COLO668 (cell line): ENCODE data around the gene ASB6.

Experiments used
- DNase-seq: peaks from one replicate; lab custom pipeline; 2025; ENCODE audit not compliant: unreplicated experiment; lab: John Stamatoyannopoulos, UW

ASB6 gene, protein sequence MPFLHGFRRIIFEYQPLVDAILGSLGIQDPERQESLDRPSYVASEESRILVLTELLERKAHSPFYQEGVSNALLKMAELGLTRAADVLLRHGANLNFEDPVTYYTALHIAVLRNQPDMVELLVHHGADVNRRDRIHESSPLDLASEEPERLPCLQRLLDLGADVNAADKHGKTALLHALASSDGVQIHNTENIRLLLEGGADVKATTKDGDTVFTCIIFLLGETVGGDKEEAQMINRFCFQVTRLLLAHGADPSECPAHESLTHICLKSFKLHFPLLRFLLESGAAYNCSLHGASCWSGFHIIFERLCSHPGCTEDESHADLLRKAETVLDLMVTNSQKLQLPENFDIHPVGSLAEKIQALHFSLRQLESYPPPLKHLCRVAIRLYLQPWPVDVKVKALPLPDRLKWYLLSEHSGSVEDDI

GRCh38 chr9:129641750-129642585 is at the start of gene ASB6:
Gene ASB6 (minus strand): TSS chr9:129642151. CDS start chr9:129641999, 152 bp downstream.
- DNase-seq, result peak; percentile 91

GRCh38 chr9:129688285-129689043 is 46.5 kb upstream of the ASB6 start:
- no peak for DNase-seq

DNA sequence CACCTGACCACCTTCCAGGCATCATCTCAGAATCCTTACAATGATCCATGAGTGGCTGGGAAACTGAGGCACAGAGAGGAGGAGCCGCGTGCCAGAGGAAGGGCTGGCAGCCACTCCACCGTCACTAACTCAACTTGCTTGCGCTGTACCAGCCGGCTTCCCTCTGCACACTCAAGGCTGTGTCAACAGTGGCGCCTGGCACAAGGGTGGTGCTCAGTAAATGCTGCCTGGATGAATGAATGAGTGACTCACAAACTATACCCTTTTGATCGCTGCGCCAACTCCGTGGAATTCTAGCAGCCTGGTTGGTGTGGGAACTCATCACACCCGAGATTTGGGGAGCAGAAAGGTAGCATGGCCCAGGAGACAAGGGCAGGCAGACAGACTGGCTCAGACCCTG is 45.4 kb upstream of the ASB6 start:
- no peak for DNase-seq

- no peak for DNase-seq
Measured at GRCh38 chr9:129686736-129687135, 44.8 kb upstream of the ASB6 start.

GRCh38 chr9:129685933-129686259 is 43.9 kb upstream of the ASB6 start:
- DNase-seq, result no peak

DNA sequence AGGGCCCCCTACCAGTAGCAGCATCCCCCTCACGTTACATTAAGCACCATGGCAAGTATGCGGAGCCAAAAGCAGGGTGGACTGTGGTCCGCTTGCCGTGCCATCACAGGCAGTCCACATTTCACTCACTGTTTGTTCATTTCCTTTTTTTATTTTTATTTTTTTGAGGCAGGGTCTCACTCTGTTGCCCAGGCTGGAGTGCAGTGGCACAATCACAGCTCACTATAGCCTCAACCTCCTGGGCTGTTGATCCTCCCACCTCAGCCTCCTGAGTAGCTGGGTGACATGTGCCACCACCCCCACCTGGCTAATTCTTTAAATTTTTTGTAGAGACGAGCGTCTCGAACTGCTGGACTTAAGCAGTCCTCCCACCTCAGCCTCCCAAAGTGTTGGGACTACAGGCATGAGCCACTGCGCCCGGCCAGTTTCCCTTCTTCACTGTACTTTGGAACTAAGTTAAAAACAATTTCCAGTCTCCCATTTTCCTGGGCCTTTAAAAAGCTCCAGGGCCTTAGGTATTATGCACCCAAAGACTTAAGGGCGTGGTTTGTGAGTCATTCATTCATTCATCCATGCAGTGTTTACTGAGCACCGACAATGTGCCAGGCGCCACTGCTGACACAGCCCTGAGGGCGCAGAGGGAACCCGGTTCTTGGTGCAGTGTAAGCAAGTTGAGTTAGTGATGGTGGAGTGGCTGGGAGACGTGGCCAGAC is 43.4 kb upstream of the ASB6 start:
- DNase-seq, result no peak

DNA sequence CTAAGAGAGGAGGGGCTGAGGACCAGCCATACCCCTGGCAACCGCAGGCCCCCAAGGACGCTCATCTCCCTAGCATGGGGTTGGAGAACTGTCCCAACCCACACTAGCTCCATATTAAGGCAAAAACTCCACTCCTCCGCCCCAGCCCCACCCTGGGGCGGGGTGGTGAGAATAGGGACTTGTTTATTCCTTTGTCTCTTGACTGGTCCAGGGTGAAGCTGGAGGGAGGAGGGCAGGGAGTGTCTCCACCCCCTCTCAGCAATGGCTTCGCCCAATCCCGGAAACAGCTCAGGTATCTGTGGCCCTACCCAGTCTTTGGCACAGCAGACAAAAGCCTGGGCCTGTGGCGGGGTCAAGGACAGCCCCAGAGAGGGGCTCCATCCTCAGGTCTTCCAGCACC is 40.4 kb upstream of the ASB6 start:
- DNase-seq, result no peak

GRCh38 chr9:129681924-129682323 is 40.0 kb upstream of the ASB6 start:
- no peak for DNase-seq

- DNase-seq, result no peak
Measured at GRCh38 chr9:129679537-129679936, 37.6 kb upstream of the ASB6 start.

GRCh38 chr9:129678844-129679243 is 36.9 kb upstream of the ASB6 start:
- DNase-seq, result no peak

DNA sequence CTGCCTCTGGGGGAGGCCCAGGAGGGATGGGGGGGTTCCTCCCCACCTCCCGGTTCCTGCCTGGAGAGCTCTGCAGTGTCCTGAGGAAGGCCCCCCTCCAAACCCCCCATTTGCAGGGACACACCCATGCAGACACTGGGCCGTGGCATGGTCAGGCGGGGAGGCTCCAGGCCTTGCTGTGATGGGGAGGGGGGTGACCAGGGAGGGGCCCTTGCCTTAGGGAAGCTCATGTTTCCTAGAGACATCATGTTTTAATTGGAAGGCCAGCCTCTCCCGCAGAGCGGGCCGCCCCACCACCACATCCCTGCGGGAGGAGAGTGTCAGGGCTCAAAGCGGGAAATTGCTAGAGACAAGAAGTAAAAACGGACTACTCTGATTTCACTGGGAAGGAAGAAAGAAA is 35.5 kb upstream of the ASB6 start:
- DNase-seq, result no peak

DNA sequence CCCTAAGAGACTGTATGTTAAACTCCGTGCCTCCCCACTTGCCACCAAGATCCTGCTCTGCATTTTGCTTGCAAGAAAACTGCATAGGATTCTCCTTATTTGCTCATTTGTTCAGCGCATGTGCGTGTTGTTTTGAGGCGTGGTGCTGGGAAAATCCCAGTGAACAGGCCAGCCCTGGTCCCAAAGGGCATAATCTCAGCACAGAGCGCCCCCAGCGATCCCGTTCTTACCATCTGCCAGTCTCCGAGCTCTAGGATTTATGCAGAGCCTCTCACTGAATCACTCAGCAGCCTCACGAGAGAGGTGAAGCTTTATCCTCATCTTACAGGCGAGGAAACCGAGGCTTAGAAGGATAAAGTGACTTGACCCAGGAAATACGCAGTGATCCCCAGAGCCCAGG is 35.0 kb upstream of the ASB6 start:
- DNase-seq, result no peak

DNA sequence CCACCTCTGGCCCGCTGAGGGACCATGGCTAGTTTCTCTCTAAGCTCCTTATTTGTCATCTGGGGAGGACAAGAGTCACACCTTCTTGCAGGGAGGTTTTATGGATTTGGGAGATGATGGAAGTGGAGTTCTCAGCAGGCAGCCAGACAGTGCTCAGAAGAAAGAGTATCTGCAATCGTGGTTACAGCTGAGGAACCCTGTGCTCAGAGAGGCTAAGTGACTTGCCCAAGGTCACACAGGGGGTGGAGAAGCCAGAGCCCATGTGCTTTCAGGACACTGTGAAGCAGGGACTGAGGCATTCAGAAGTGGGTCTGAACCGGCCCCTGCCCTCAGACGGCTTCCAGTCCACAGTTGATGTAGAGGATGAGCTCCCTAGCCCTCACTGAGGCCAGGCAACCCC is 34.3 kb upstream of the ASB6 start:
- DNase-seq, result no peak

DNA sequence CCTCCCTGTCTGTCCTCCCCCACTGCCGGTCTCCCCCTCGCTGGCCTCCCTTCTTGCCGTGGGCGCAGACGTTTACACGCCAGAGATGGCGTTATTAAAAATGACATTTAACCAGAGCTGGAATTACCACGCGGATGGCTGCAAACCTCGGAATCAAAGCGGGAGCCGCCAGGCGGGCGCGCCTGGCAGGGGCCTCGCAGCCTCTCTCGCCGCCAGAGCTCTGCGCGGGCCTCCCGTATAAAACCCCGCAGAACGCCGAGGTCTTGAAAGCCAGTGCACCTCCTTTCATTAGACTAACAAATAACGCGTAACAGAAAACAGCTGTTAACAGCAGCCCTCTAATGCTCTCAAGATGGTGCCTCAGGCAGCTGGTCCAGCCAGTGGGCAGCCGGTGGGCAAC is 33.7 kb upstream of the ASB6 start:
- DNase-seq, result no peak

DNA sequence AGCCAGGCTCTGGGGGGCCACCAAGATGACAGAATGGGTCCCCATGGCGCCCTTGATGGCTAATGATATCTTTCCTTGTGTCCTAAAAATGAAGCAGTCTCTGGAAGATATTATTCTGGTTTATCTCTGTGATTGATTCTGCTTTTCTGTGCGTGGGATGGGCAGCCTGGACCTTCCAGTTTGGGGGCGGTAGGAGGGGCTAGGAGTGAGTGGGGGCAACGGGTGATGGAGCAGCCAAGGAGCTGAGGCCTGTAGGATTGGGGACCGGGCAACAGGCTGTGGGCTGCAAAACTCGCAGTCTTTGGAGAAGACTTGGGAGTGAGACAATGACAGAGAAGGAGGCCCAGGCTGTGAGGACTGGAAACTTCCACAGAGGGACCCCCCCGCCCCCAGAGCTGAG is 32.3 kb upstream of the ASB6 start:
- no peak for DNase-seq

- DNase-seq, result no peak
Measured at GRCh38 chr9:129673602-129674001, 31.7 kb upstream of the ASB6 start.

DNA sequence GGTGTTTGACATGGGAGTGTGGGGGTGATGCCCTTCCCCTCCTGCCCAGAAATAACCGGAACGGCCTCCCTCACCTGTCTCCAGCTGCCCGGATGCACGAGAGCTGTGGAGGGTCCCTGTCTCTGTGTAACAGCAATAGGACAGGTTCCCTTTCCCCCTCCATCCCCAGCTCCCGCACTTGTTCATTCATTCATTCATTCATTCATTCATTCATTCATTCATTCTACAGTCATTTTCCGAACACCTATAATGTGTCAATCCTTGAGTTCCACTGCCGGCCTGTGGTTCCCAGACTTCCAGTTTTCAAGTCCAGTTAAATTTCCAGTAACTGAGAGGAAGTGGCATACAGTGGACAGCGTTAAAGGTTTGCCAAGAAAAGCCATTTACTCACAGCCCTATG is 30.8 kb upstream of the ASB6 start:
- DNase-seq, result no peak

DNA sequence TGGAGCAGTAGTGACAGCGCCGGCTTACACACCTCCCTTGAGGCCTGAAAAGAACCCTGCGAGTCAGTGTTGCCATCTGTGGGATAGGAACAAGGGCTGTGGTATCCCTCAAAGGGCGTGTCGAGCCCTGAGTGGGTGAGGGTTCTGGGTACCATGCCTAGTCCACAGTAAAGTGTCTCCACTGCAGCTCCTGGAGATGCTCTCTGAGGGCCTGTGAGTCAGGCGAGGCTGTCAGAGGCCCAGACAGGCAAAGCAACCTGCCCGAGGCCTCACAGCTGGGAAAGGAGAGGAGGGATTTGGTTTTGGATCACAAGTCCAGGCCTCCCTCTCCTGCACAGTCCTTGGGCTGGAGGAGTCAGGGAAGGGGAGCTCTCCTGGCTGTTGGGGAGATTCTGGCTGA is 29.6 kb upstream of the ASB6 start:
- DNase-seq, result no peak

DNA sequence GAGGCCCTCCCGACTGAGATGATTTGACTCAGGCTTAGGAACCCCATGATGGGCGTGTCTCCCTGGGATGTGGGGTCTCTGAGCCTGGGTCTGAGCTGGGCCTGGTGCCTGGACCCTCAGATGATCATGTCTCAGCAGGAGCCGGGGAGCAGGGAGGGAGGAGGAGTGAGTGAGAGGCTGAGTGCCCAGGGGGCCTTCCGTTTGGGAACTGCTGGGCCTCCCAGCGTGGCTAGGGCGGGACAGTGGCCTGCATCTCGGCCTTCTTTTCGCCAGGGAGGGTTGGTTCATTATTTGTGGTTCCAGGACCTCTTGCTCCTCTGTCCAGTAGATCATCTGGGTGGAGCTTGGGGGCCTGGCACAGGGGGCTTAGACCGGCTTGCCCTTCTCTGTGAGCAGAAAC is 29.1 kb upstream of the ASB6 start:
- DNase-seq, result no peak

DNA sequence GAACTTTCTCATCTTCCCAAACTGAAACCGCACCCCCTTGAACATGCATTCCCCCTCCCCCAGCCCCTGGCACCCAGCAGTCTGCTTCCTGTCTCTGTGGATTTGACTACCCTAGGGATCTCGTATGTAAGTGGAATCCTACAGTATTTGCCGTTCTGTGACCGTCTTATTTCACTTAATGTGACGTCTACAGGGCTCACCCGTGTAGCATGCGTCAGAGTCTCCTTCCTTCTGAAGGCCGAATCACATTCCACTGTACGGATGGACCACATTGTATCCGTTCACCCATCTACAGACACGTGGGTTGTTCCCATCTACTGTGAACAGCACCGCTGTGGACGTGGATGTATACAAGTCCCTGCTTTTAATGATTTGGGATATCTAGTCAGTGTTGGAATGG is 28.0 kb upstream of the ASB6 start:
- no peak for DNase-seq

GRCh38 chr9:129669141-129669718 is 27.3 kb upstream of the ASB6 start:
- no peak for DNase-seq
